Measurements from ENCODE around the gene ACER1.

DNA sequence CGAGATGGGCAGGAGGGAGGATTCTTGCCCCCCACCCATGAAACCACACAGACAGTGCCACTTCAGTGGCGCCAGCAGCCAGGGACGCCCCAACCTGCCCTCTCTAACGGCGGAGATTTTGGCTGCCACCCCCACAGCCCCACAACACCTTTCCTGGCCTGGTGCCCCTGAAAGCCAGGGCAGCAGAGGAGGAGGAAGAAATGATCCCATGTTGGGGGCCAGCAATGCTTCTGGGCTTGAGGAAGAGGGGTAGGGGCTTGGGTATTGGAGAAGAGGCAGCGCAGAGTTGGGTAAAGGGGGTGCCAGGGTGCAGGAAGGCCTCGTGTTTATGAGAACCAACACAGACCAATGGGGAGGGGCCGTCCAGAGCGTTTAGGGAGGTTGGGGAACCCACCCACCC, 55.4 kb downstream of the ACER1 start:
- TF ChIP-seq, protein P1, sequence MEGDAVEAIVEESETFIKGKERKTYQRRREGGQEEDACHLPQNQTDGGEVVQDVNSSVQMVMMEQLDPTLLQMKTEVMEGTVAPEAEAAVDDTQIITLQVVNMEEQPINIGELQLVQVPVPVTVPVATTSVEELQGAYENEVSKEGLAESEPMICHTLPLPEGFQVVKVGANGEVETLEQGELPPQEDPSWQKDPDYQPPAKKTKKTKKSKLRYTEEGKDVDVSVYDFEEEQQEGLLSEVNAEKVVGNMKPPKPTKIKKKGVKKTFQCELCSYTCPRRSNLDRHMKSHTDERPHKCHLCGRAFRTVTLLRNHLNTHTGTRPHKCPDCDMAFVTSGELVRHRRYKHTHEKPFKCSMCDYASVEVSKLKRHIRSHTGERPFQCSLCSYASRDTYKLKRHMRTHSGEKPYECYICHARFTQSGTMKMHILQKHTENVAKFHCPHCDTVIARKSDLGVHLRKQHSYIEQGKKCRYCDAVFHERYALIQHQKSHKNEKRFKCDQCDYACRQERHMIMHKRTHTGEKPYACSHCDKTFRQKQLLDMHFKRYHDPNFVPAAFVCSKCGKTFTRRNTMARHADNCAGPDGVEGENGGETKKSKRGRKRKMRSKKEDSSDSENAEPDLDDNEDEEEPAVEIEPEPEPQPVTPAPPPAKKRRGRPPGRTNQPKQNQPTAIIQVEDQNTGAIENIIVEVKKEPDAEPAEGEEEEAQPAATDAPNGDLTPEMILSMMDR (IDR thresholded peaks at IDR 0.05): no peak
- no peak for TF ChIP-seq POLR2A (IDR thresholded peaks at IDR 0.05)
